SK-N-MC (cell line): Measurements from ENCODE around the gene COASY.

ENCODE experiments used
- DNase-seq: peaks from one replicate; pipeline ENCODE4 v3.0.0-alpha.2; 2011; ENCODE audit warnings: low read depth, low spot score
- H3K27ac ChIP-seq: fragments of 200-600 bp; sonication (generic); 2 replicates; pipeline ENCODE4 v1.5.1; 2016; ENCODE audit warnings: mixed run types
- H3K36me3 ChIP-seq: fragments of 200-600 bp; sonication (generic); 2 replicates; pipeline ENCODE4 v1.6.1; 2017; ENCODE audit warnings: antibody characterized with exemption, low read length, mixed read lengths; ENCODE audit not compliant: insufficient read depth
- H3K4me3 ChIP-seq: fragments of 200-600 bp; sonication (generic); 2 replicates; pipeline ENCODE4 v1.5.1; 2016
- H3K9ac ChIP-seq: fragments of 200-600 bp; sonication (generic); 2 replicates; pipeline ENCODE4 v1.8.0; 2017; ENCODE audit warnings: mixed run types, mixed read lengths; ENCODE audit not compliant: insufficient read length
- H3K9me3 ChIP-seq: fragments of 200-600 bp; sonication (generic); 2 replicates; pipeline ENCODE4 v1.6.1; 2017; ENCODE audit warnings: low read depth, mild to moderate bottlenecking, antibody characterized with exemption, low read length, moderate library complexity, mixed read lengths
- EZH2 ChIP-seq: fragments of 200-600 bp; sonication (generic); IDR thresholded peaks from one replicate; pipeline ENCODE4 v1.6.1; 2017; ENCODE audit warnings: antibody characterized with exemption
- FOXP2 ChIP-seq: optimal IDR thresholded peaks from 2 replicates; pipeline ENCODE3; 2011; ENCODE audit warnings: mild to moderate bottlenecking, moderate library complexity; ENCODE audit not compliant: insufficient read depth; ENCODE audit errors: extremely low read length, control extremely low read depth
- POLR2AphosphoS5 ChIP-seq: IDR thresholded peaks from 2 replicates; pipeline ENCODE4 v1.6.1; 2012; ENCODE audit warnings: mild to moderate bottlenecking, low read depth, low read length, borderline replicate concordance

COASY gene

DNA sequence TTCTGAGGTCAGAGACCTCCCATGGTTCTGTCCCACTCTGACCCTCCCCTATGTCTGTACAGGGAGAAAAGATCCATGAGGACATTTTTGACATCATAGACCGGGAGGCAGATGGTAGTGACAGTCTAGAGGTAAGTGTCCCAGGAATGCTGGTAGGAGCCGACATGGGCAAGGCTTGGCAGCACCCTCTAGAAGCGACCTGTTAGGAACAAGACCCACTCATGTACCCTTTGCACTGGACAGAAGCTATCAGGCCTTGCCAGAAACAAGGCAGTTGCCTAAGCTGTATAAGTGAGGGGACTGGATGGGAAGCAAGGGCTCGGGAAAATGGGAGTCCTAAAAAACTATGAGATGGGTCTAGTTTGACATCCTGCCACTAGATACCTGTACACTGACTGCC is 50.1 kb downstream of the COASY start:
- no peaks in the 10 kb centered on the region for H3K9me3 ChIP-seq
- TF ChIP-seq POLR2AphosphoS5 (no peak), FOXP2 (no peak), EZH2 (no peak)
- H3K27ac ChIP-seq, result no peak overlapping the region
- H3K9ac ChIP-seq, result no peak overlapping the region
- no peak for DNase-seq
- peaks cover 41% of the 10 kb centered on the region for H3K36me3 ChIP-seq
- no peak overlapping the region for H3K4me3 ChIP-seq

DNA sequence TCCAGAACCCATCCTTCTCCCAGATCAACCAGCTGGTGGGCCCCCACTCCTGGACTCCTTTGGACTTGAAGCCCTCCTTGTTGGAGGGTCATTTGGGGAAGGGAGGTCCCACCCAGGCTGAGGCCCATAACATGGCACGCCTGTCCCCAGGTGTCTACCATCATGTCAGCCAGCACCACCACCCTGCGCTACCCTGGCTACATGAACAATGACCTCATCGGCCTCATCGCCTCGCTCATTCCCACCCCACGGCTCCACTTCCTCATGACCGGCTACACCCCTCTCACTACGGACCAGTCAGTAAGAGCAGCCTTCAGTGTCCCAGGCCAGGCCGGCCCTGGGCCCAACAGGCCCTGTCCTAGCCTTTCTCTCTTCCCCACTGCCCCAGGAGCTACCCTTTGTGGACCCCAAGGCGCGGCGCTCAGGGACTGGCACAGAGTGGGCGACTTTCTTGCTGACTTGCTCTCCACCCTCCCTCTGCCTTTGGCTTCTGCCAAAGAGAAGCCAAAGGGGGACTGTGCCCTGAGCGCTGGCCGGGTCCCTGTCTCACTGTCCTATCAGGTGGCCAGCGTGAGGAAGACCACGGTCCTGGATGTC is 51.8 kb downstream of the COASY start:
- DNase-seq, result no peak
- Histone ChIP-seq H3K36me3 (peaks cover 41% of the 10 kb centered on the region), H3K9me3 (no peaks in the 10 kb centered on the region), H3K9ac (no peak overlapping the region), H3K27ac (no peak overlapping the region), H3K4me3 (no peak overlapping the region)
- TF ChIP-seq FOXP2, result no peak
- TF ChIP-seq EZH2, result no peak
- no peak for TF ChIP-seq POLR2AphosphoS5
